K562 (cell line): Measurements from ENCODE around the gene STX19. TPM values are rescaled to one million over a fixed set of nuclear protein-coding genes. Genes with fewer than 3 reads are reported as not detected.

Experiments
- ATF1 ChIP-seq, 2 experiments: fragments of 450-650 bp in 1 of 2; IDR thresholded peaks; 2 replicates each; pipeline ENCODE4 v1.6.1; 2016; ENCODE audit warnings: missing compliant biosample characterization in 1 of 2, missing genetic modification characterization in 1 of 2
- CC2D1A ChIP-seq: fragments of 450-650 bp; IDR thresholded peaks from 2 replicates; pipeline ENCODE4 v1.6.1; 2017; ENCODE audit warnings: mild to moderate bottlenecking
- CHD4 ChIP-seq: fragments of 200-600 bp; sonication (generic); IDR thresholded peaks from 3 replicates; pipeline ENCODE4 v1.6.1; 2012; ENCODE audit warnings: low read depth, mild to moderate bottlenecking, mixed read lengths, low read length, inconsistent platforms; ENCODE audit not compliant: insufficient read depth, insufficient replicate concordance, poor library complexity, severe bottlenecking
- ETS1 ChIP-seq: conservative IDR thresholded peaks from 2 replicates; pipeline ENCODE4 v1.6.1; 2011; ENCODE audit warnings: low read depth, mild to moderate bottlenecking, low read length; ENCODE audit not compliant: control insufficient read depth
- NCOA1 ChIP-seq: fragments of 450-650 bp; IDR thresholded peaks from 2 replicates; pipeline ENCODE4 v1.6.1; 2016; ENCODE audit warnings: low read depth
- POLR3G ChIP-seq: IDR thresholded peaks from 2 replicates; pipeline ENCODE4 v1.6.1; 2011; ENCODE audit not compliant: insufficient read length, insufficient replicate concordance; ENCODE audit errors: extremely low read depth
- PREB ChIP-seq: sonication (generic); formaldehyde crosslinking; IDR thresholded peaks from 2 replicates; pipeline ENCODE4 v1.8.1; 2023; ENCODE audit warnings: mild to moderate bottlenecking, missing genetic modification reagents
- RNF2 ChIP-seq: sonication (generic); IDR thresholded peaks from 2 replicates; pipeline ENCODE4 v1.6.1; 2016
- TAF1 ChIP-seq: IDR thresholded peaks from 2 replicates; pipeline ENCODE4 v1.6.1; 2011; ENCODE audit warnings: mild to moderate bottlenecking, low read length, moderate library complexity; ENCODE audit not compliant: insufficient read depth, control insufficient read depth, severe bottlenecking; ENCODE audit errors: extremely low read depth
- ZNF384 ChIP-seq: IDR thresholded peaks from 2 replicates; pipeline ENCODE4 v1.6.1; 2012; ENCODE audit warnings: low read depth, low read length, improper control_type of control experiment
- polyA plus RNA-seq, 8 experiments: library from polyadenylated mRNA; depleted of rRNA in 4 of 8; stranded (reverse) in 5 of 8; unstranded in 3 of 8; fragments of >200 nt; fragmentation: Nextera tagmentation in 2 of 8; fragmentation: Illumina TruSeq in 1 of 8; extraction: Ambion mirVana in 2 of 8; extraction: Trizol in 1 of 8; gene quantifications; 2 replicates each; pipeline versions ENCODE4 v1.2.1 to v1.2.3, GENCODE V29; 2011 to 2014; ENCODE audit warnings: inconsistent platforms in 1 of 8, missing spikeins in 1 of 8
- total RNA-seq, 7 experiments: library from RNA; depleted of rRNA in 6 of 7; stranded (reverse); fragments of >200 nt in 6 of 7; fragmentation: Illumina TruSeq in 2 of 7; extraction: Trizol in 2 of 7; gene quantifications; 2 replicates each; pipeline versions ENCODE4 v1.2.1 to v1.2.3, GENCODE V29; 2011 to 2021; ENCODE audit warnings: low replicate concordance in 1 of 7
- TF ChIP-seq, protein P1 (sequence below): fragments of 250-450 bp; sonication (Bioruptor Pico); IDR thresholded peaks from 2 replicates; pipeline ENCODE4 v1.8.0; 2021; ENCODE audit warnings: borderline replicate concordance, mild to moderate bottlenecking, moderate library complexity; ENCODE audit not compliant: poor library complexity, severe bottlenecking
- TF ChIP-seq, protein P2 (sequence below), 2 experiments: fragments of 450-650 bp; IDR thresholded peaks; 2 replicates each; pipeline ENCODE4 v1.6.1; 2016; ENCODE audit warnings: mild to moderate bottlenecking in 2 of 2, borderline replicate concordance in 1 of 2, low read depth in 1 of 2, moderate library complexity in 1 of 2

STX19 gene
- total and polyA plus RNA-seq, 9 of the 15 experiments (the other 6 are each of a cell fraction or from before 2014, with no cell fraction given), result 0.04 TPM; not detected in 8

DNA sequence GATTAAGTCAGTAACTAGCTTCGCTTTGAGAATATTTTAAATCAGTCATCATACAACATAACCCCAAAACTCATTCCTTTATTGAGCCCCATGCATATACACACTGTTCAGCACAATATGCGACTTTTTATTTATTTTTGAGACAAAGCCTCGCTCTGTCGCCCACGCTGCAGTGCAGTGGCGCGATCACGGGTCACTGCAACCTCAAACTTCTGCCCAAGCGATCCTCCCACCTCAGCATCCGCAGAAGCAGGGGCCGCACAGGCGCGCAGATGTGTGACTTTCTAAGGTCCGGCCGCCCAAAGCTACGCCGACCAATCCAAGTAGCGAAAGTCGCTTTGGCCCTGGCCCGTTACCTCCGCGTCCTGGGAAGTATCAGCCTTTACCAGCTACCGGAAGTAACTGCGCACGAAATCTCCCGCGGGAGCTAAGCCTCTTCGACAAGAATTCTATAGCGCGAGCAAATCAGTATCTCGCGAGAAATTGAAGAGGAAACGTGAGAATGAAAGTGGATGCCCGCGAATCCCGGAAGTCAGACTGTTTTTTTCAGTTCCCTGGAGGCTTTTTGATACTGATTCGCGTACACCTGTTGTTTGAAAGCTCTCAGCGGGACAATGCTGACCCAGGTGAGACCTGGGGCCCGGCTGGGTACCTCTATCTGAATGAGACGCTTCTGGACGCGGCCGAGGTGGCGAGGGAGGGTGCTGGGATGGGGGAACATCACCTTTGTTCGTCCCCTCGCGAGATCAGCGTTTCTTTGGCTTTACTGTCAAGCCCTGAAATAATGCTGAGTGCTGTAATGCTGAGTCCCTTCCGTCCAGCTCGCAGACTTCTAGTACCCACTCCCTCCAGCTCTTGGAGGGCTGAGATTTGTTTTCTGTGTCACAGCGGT is 34.4 kb upstream of the STX19 start, which contains the start of the genes DHFR2 and NSUN3 (continued):
- TF ChIP-seq, protein P1, sequence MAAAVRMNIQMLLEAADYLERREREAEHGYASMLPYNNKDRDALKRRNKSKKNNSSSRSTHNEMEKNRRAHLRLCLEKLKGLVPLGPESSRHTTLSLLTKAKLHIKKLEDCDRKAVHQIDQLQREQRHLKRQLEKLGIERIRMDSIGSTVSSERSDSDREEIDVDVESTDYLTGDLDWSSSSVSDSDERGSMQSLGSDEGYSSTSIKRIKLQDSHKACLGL (CRISPR knock-in tag), result no peak
- TF ChIP-seq CHD4, result no peak
- TF ChIP-seq RNF2, result no peak
- TF ChIP-seq PREB, result no peak
- no peak for TF ChIP-seq ZNF384
- TF ChIP-seq, protein P2, sequence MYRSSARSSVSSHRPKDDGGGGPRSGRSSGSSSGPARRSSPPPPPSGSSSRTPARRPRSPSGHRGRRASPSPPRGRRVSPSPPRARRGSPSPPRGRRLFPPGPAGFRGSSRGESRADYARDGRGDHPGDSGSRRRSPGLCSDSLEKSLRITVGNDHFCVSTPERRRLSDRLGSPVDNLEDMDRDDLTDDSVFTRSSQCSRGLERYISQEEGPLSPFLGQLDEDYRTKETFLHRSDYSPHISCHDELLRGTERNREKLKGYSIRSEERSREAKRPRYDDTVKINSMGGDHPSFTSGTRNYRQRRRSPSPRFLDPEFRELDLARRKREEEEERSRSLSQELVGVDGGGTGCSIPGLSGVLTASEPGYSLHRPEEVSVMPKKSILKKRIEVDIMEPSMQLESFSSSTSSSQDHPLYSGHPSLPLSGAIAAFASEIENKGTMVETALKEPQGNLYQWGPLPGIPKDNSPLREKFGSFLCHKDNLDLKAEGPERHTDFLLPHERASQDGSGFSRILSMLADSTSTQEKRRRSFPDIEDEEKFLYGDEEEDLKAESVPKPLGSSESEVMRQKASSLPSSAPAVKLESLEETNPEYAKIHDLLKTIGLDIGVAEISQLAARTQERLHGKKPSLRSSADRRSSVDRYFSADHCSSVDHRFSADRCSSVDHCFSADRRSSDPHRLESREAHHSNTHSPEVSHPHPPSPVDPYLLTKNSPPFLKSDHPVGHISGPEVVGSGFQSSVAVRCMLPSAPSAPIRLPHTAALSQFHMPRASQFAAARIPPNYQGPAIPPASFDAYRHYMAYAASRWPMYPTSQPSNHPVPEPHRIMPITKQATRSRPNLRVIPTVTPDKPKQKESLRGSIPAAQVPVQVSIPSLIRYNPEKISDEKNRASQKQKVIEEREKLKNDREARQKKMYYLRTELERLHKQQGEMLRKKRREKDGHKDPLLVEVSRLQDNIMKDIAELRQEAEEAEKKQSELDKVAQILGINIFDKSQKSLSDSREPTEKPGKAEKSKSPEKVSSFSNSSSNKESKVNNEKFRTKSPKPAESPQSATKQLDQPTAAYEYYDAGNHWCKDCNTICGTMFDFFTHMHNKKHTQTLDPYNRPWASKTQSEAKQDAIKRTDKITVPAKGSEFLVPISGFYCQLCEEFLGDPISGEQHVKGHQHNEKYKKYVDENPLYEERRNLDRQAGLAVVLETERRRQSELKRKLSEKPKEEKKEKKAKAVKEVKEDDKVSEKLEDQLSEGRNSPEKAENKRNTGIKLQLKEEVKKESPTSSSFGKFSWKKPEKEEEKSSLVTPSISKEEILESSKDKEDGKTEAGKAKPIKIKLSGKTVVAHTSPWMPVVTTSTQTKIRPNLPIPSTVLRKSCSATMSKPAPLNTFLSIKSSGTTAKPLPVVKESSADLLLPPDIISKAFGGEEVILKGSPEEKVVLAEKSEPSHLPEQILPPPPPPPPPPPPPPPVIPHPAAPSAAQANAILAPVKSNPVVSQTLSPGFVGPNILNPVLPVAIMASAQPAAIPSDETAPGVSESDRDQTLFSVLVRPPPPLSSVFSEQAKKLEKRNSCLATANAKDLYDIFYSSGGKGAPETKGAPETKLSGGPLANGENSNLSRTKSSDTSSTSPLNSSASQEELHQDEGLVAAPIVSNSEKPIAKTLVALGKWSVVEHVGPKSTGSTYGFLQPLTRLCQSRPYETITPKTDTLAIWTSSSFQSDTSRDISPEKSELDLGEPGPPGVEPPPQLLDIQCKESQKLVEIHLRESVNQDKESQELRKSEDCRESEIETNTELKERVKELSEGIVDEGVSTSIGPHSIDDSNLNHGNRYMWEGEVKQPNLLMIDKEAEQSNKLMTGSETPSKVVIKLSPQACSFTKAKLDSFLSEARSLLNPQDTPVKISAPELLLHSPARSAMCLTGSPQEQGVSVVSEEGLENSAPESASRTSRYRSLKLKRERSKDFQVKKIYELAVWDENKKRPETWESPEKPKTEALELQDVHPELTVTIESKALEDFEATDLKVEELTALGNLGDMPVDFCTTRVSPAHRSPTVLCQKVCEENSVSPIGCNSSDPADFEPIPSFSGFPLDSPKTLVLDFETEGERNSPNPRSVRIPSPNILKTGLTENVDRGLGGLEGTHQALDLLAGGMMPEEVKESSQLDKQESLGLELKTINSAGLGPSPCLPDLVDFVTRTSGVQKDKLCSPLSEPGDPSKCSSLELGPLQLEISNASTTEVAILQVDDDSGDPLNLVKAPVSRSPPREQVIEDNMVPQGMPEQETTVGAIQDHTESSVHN (IDR thresholded peaks at IDR 0.05; ENCODE audit: borderline replicate concordance in 1 of 2, low read depth in 1 of 2), result no peak
- TF ChIP-seq POLR3G, result no peak
- TF ChIP-seq ATF1 (CRISPR knock-in tag; IDR thresholded peaks at IDR 0.05), result no peak
- peak; percentile 76 for TF ChIP-seq ATF1 (tag; IDR thresholded peaks at IDR 0.05)
- peak; percentile 73 for TF ChIP-seq TAF1
- TF ChIP-seq ETS1, result no peak
- TF ChIP-seq CC2D1A, result 0 out of 2 replicates have a peak, but pooled peaks have one; percentile 39
- no peak for TF ChIP-seq NCOA1
